ENCODE results near the gene DSCAM.

The DSCAM gene

DNA sequence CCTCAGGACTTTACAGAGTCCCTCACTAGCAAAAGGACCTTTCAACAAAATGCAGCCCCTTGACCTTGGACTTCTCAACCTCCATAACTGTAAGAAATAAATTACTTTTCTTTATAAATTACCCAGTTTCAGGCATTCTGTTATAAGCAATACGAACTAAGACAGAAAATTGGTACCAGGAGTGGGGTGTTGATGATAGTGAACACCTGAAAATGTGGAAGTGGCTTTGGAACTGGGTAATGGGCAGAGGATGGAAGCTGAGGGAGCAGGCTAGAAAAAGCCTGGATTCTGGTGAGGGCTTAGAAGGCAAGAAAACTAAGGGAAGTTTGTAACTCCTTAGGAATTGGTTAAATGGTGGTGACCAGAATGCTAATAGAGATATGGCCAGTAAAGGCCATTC, 46.8 kb downstream of the DSCAM start:
- H3K4me3 ChIP-seq (replicated peaks; ENCODE audit: low read depth, low read length), result no peak overlapping the region
- no peak for DNase-seq (ENCODE audit: low read depth)
- TF ChIP-seq CTCF (IDR thresholded peaks at IDR 0.05; ENCODE audit: low read length, missing control alignments), result no peak

- no peak overlapping the region for H3K4me3 ChIP-seq (replicated peaks; ENCODE audit: low read depth, low read length)
- no peak for TF ChIP-seq CTCF (IDR thresholded peaks at IDR 0.05; ENCODE audit: low read length, missing control alignments)
- DNase-seq (ENCODE audit: low read depth), result no peak
These were observed 49.1 kb downstream of the DSCAM start for GRCh38 chr21:40797891-40798290.

- TF ChIP-seq CTCF (IDR thresholded peaks at IDR 0.05; ENCODE audit: low read length, missing control alignments), result no peak
- no peak for DNase-seq (ENCODE audit: low read depth)
- H3K4me3 ChIP-seq (replicated peaks; ENCODE audit: low read depth, low read length), result no peak overlapping the region
These were observed 49.5 kb downstream of the DSCAM start for GRCh38 chr21:40797410-40797809.

DNA sequence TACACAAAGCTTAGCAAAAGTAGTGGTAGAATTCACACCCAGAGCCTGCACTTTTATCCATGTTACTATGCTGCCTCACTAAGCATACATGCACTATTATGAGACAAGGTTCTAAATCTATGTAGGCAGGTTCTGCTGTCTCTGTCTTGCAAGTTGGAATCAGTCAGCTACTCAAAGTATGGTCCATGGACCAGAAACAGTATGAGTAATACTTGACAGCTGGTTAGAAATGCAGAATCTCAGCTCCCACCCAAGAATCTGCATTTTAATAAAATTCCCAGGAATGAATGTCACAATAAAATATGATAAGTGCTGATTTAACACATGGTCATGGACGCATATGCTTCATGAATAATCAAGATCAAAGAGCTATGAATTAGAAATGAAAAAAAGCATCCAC, 50.5 kb downstream of the DSCAM start:
- no peak for TF ChIP-seq CTCF (IDR thresholded peaks at IDR 0.05; ENCODE audit: low read length, missing control alignments)
- DNase-seq (ENCODE audit: low read depth), result no peak
- no peak overlapping the region for H3K4me3 ChIP-seq (replicated peaks; ENCODE audit: low read depth, low read length)

DNA sequence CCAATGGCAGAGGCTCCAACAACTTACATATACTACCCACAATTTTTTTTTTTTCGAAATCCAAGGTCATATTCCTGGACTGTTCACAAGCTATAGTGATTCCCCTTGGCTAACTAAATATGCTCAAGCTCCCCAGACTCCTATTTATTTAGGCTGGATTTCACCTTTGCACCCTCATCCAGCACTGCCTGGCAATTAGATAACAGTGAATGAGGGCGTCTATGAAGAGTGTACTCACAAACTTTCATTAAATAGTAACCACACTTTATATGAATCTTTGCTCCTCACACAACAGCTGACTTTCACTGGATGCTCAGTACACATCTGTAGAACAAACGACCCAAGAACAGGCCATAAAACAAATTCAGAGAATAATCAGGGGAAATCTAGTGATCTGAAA, 51.6 kb downstream of the DSCAM start:
- H3K4me3 ChIP-seq (replicated peaks; ENCODE audit: low read depth, low read length), result no peak overlapping the region
- no peak for TF ChIP-seq CTCF (IDR thresholded peaks at IDR 0.05; ENCODE audit: low read length, missing control alignments)
- no peak for DNase-seq (ENCODE audit: low read depth)

GRCh38 chr21:40792691-40793456, 54.1 kb downstream of the DSCAM start:
- TF ChIP-seq CTCF (IDR thresholded peaks at IDR 0.05; ENCODE audit: low read length, missing control alignments), result no peak
- no peak overlapping the region for H3K4me3 ChIP-seq (replicated peaks; ENCODE audit: low read depth, low read length)
- no peak for DNase-seq (ENCODE audit: low read depth)

- DNase-seq (ENCODE audit: low read depth), result no peak
- H3K4me3 ChIP-seq (replicated peaks; ENCODE audit: low read depth, low read length), result no peak overlapping the region
- no peak for TF ChIP-seq CTCF (IDR thresholded peaks at IDR 0.05; ENCODE audit: low read length, missing control alignments)
These were observed 58.3 kb downstream of the DSCAM start for GRCh38 chr21:40788635-40789034.
